Prostate gland (tissue), 2 donors: ENCODE data around the gene RPUSD1.

Experiments
- CTCF ChIP-seq, 4 experiments: fragments of 200-600 bp in 2 of 4; fragments of 450-650 bp in 2 of 4; sonication (generic) in 2 of 4; IDR thresholded peaks; 1 replicate in 3 of 4; 2 replicates in 1 of 4; pipeline ENCODE4 v1.5.1; 2016 to 2019; ENCODE audit warnings: antibody characterized with exemption in 4 of 4, mild to moderate bottlenecking in 2 of 4, moderate library complexity in 2 of 4
- POLR2A ChIP-seq: fragments of 450-650 bp; IDR thresholded peaks from one replicate; pipeline ENCODE4 v1.6.1; 2016; ENCODE audit warnings: antibody characterized with exemption, mild to moderate bottlenecking

- TF ChIP-seq POLR2A = no peak
- no peak for TF ChIP-seq CTCF (IDR thresholded peaks at IDR 0.05)
Observed at GRCh38 chr16:766008-766819, 22.0 kb downstream of the RPUSD1 start.
